Heart left ventricle (tissue), 16 donors: Measurements from ENCODE around the gene SFT2D1. TPM values are rescaled to one million over a fixed set of nuclear protein-coding genes. Genes with fewer than 3 reads are reported as not detected.

Experiments
- ATAC-seq, 4 donors: fragments of 200-7000 bp; cut with Tn5 transposase; one replicate each; pipeline ENCODE4 v1.9.1; 2020 to 2022; ENCODE audit warnings: moderate library complexity in 4 of 4, mild to moderate bottlenecking in 3 of 4, moderate number of reproducible peaks in 1 of 4
- DNase-seq, 5 donors: peaks; one replicate each; pipeline ENCODE4 v3.0.0-alpha.2; 2020
- H3K27ac ChIP-seq, 12 donors: fragments of 200-600 bp; sonication (generic) in 4 of 12; one replicate each; pipeline versions ENCODE4 v1.5.0 to v1.8.0; 2016 to 2022; ENCODE audit warnings: mild to moderate bottlenecking in 2 of 12
- H3K27me3 ChIP-seq, 9 donors: fragments of 200-600 bp; sonication (generic) in 2 of 9; one replicate each; pipeline versions ENCODE4 v1.5.1 to v1.8.0; 2016 to 2022; ENCODE audit warnings: mild to moderate bottlenecking in 3 of 9
- H3K36me3 ChIP-seq, 9 donors: fragments of 200-600 bp; sonication (generic) in 2 of 9; one replicate each; pipeline versions ENCODE4 v1.5.0 to v1.8.0; 2018 to 2022; ENCODE audit warnings: mild to moderate bottlenecking in 2 of 9
- H3K4me1 ChIP-seq, 12 donors: fragments of 200-600 bp; sonication (generic) in 4 of 12; one replicate each; pipeline versions ENCODE4 v1.5.0 to v1.8.0; 2016 to 2022; ENCODE audit warnings: mild to moderate bottlenecking in 3 of 12
- H3K4me3 ChIP-seq, 12 donors: fragments of 200-600 bp; sonication (generic) in 4 of 12; one replicate each; pipeline versions ENCODE4 v1.5.0 to v1.8.0; 2017 to 2022; ENCODE audit warnings: mild to moderate bottlenecking in 9 of 12, moderate library complexity in 4 of 12
- H3K9me3 ChIP-seq, 12 donors: fragments of 200-600 bp; sonication (generic) in 4 of 12; one replicate each; pipeline versions ENCODE4 v1.5.0 to v1.8.0; 2016 to 2022; ENCODE audit warnings: mild to moderate bottlenecking in 1 of 12
- POLR2A ChIP-seq, 2 donors: fragments of 450-650 bp; IDR thresholded peaks; one replicate each; pipeline ENCODE4 v1.6.1; 2017; ENCODE audit warnings: antibody characterized with exemption in 2 of 2, mild to moderate bottlenecking in 2 of 2, moderate library complexity in 2 of 2
- WGBS, 4 donors: extraction: QIAGEN DNeasy Blood & Tissue Kit in 2 of 4; methylation state at CpG; one replicate each; pipeline versions ENCODE4 v1.1.5 to v1.1.7; 2013 to 2018; 5-methylcytosine and 5-hydroxymethylcytosine counted together
- intact Hi-C, 10 donors: fragments of 100-400 bp; cut with DNase I; formaldehyde crosslinking; loops; one replicate each; pipeline versions ENCODE4 v1.11.1 to v1.14.2; 2022
- polyA plus RNA-seq, 2 donors: library from polyadenylated mRNA; stranded (reverse); fragments of 200-250 nt; gene quantifications; one replicate each; pipeline ENCODE4 v1.2.3, GENCODE V29; 2013
- total RNA-seq, 9 donors: library from RNA; depleted of rRNA in 2 of 9; stranded (reverse); fragments of >200 nt in 2 of 9; fragmentation: NEBNext Ultra II Directional in 3 of 9; extraction: Animal tissue kit (Norgen Biotek cat#: 25700) in 3 of 9; gene quantifications; one replicate each; pipeline versions ENCODE4 v1.1.0 to v1.2.4, GENCODE V29; 2016 to 2023
- TF ChIP-seq, protein P1 (sequence below), 12 donors: fragments of 200-600 bp; sonication (generic) in 4 of 12; IDR thresholded peaks; one replicate each; pipeline versions ENCODE4 v1.5.0 to v1.8.0; 2018 to 2022; ENCODE audit warnings: antibody characterized with exemption in 12 of 12, mild to moderate bottlenecking in 5 of 12
- donor health status: ischemic (EF 13 %, LVEDD 7.1; RV severe dilation, severe dysfunction).
- donor health status: healthy with polysubstance abuse.
- donor health status: DM: no; HTN: yes; CAD: no.
- donor health status: DM: no; HTN: no; CAD: no.
- donor health status: ischemic (EF 25% LVEDD 6.9; RV normal size, moderate dysfunction).
- donor health status: ischemic (EF 25% LVEDD 5.7; RV mildly dilated, moderate dysfunction).
- donor health status: healthy.
- donor health status: DM: yes; HTN: yes; CAD: no.
- donor health status: ischemic (EF 35%, LVEDD 5.7; RV mildly dilated, moderate dysfunction).
- donor health status: nonischemic (EF 11% LVEDD 7.7; RV severe dilation, severe dysfunction).
- donor health status: DM: yes; HTN: yes; CAD: no.
- donor health status: PGD.
- donor health status: ischemic (EF 29% LVEDD 5.4; RV normal size, mild dysfunction).
- donor health status: nonischemic (EF 23%, LVEDD 6.1; RV moderate dilation, normal function).

Gene SFT2D1
- total and polyA plus RNA-seq, 11 donors, result 16.8 to 41.5 (median 22.2) TPM

DNA sequence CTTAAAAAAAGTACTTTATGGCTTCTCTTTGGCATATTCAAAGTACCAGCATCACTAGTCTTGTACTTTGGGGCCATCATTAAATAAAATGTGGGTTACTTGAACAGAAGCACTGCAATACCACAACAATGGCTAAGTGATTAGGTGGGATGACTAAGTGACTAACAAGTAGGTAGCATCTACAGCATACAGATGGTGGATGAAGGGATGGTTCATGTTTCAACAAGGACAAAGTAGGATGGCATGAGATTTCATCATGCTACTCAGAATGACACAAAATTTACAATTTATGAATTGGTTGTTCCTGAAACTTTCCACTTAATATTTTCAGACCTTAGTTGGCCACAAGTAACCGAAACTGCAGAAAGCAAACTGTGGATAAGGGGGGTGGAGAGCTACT lies 32.7 kb upstream of the SFT2D1 start:
- no peaks in the 10 kb centered on the region for H3K9me3 ChIP-seq
- no peak for TF ChIP-seq POLR2A (IDR thresholded peaks at IDR 0.05)
- TF ChIP-seq, protein P1, sequence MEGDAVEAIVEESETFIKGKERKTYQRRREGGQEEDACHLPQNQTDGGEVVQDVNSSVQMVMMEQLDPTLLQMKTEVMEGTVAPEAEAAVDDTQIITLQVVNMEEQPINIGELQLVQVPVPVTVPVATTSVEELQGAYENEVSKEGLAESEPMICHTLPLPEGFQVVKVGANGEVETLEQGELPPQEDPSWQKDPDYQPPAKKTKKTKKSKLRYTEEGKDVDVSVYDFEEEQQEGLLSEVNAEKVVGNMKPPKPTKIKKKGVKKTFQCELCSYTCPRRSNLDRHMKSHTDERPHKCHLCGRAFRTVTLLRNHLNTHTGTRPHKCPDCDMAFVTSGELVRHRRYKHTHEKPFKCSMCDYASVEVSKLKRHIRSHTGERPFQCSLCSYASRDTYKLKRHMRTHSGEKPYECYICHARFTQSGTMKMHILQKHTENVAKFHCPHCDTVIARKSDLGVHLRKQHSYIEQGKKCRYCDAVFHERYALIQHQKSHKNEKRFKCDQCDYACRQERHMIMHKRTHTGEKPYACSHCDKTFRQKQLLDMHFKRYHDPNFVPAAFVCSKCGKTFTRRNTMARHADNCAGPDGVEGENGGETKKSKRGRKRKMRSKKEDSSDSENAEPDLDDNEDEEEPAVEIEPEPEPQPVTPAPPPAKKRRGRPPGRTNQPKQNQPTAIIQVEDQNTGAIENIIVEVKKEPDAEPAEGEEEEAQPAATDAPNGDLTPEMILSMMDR (IDR thresholded peaks at IDR 0.05), result no peak
- ATAC-seq, result no peak
- 93 to 96% (median 94%) methylated on average over 1 of the region's 1 CpG for WGBS, 4 donors
- no peak for DNase-seq
- intact Hi-C loops, result no loop called here
- no peaks in the 10 kb centered on the region for H3K27me3 ChIP-seq
- H3K36me3 ChIP-seq, result peaks cover 0 to 7% (median 0%) of the 10 kb centered on the region in 9 donors
- H3K4me1 ChIP-seq, result peaks cover 0 to 57% (median 13%) of the 10 kb centered on the region in 12 donors
- H3K27ac ChIP-seq, result no peak overlapping the region
- H3K4me3 ChIP-seq, result no peak overlapping the region

DNA sequence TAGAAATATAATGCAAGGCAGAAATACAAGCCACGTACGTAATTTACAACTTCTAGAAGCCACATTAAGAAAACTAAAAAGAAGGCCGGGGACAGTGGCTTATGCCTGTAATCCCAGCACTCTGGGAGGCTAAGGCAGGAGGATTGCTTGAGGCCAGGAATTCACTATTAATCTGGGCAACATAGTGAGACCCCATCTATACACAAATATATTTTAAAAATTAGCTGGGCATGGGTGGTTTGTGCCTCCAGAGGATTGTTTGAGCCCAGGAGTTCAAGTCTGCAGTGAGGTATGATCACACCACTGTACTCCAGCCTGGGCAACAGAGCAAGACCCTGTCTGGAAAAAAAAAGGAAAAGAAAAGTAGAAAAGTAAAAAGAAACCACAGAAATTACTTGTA lies 28.1 kb upstream of the SFT2D1 start:
- Histone ChIP-seq H3K27ac (peak overlapping the region in 1 of 12 donors; percentile 41), H3K27me3 (no peaks in the 10 kb centered on the region), H3K4me1 (peaks cover 0 to 54% (median 27%) of the 10 kb centered on the region in 12 donors), H3K9me3 (no peaks in the 10 kb centered on the region), H3K36me3 (peaks cover 0 to 41% (median 13%) of the 10 kb centered on the region in 9 donors), H3K4me3 (no peak overlapping the region)
- intact Hi-C loops, result no loop called here
- ATAC-seq (no peak), DNase-seq (no peak)
- TF ChIP-seq, protein P1 (IDR thresholded peaks at IDR 0.05), result no peak
- TF ChIP-seq POLR2A (IDR thresholded peaks at IDR 0.05), result no peak
- 90 to 95% (median 93%) methylated on average over 3 of the region's 3 CpGs for WGBS, 4 donors

DNA sequence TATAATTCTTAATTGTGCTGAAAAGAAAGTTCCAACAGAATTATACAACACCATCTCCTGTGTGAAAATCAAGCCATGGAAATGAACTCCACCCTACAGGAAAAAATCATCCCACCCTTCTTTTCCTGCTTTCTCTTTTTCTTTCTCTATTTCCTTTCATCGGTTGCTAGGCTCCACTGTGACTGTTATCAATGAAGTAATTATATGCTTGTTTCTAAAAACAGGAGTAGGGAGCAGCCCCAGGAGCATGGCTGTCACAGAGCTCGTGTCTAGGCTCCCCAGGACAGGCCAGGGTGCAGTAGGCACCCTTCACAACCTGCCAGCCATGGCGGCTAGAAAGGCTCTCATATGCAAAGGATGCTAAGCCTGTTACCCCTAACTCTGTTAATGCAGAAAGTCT lies 27.4 kb upstream of the SFT2D1 start:
- peak overlapping the region in 3 of 12 donors; percentile 13 to 88 (median 41) for H3K27ac ChIP-seq
- 30 to 38% (median 36%) methylated on average over 3 of the region's 3 CpGs for WGBS, 4 donors

DNA sequence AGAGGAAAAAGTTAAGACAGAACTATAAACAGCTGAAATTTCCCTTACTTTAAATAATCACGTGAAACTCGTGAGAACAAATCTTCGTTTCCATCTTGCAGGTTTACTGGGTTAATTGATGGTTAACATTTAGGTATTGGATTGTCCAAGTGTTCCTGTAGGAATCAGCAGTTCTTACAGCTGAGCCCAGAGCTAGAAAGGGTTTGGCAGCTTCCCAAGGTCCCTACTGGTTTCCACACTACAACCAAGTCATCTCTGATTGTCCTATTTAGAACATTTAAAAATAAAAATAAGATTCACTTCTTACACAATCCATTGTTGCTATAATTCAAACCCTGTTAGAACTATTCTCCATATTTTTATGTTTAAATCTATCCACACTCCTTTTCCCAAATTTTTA lies 24.6 kb upstream of the SFT2D1 start:
- intact Hi-C loops, result loop anchor here in 1 of 10 donors (2.0 kb wide), 1 partner anchor 16 kb away; the partner anchor contains the start of gene MPC1
- Histone ChIP-seq H3K4me3 (no peak overlapping the region), H3K4me1 (peaks cover 3 to 82% (median 47%) of the 10 kb centered on the region in 12 donors), H3K27me3 (no peaks in the 10 kb centered on the region), H3K9me3 (no peaks in the 10 kb centered on the region), H3K36me3 (peaks cover 0 to 72% (median 39%) of the 10 kb centered on the region in 9 donors), H3K27ac (peak overlapping the region in 8 of 12 donors; percentile 1 to 93 (median 86))
- ATAC-seq (peak in 2 of 4 donors; percentile 41 to 46), DNase-seq (peak in 4 of 5 donors; percentile 42 to 64 (median 56))
- TF ChIP-seq POLR2A (IDR thresholded peaks at IDR 0.05), result no peak
- WGBS, 4 donors, result 62 to 87% (median 75%) methylated on average over 3 of the region's 3 CpGs

More for the DNA sequence above, 27.4 kb upstream of the SFT2D1 start:
- DNase-seq, result no peak
- peaks cover 0 to 47% (median 18%) of the 10 kb centered on the region in 9 donors for H3K36me3 ChIP-seq
- H3K27me3 ChIP-seq, result no peaks in the 10 kb centered on the region
- H3K9me3 ChIP-seq, result no peaks in the 10 kb centered on the region
- intact Hi-C loops, result no loop called here
- no peak overlapping the region for H3K4me3 ChIP-seq
- TF ChIP-seq, protein P1 (IDR thresholded peaks at IDR 0.05), result no peak
- TF ChIP-seq POLR2A (IDR thresholded peaks at IDR 0.05), result no peak
- H3K4me1 ChIP-seq, result peaks cover 0 to 57% (median 31%) of the 10 kb centered on the region in 12 donors
- ATAC-seq, result peak in 1 of 4 donors; percentile 28
